OCI-M2 (cell line): Measurements from ENCODE around the gene TNRC6C.
"Not testable (repeated sequence)": the region's sequence is repeated elsewhere in the genome, so short reads cannot be mapped to it uniquely, and the experiment has no call there.

Experiments
- DNase-seq: peaks from one replicate; lab custom pipeline; 2025; ENCODE audit not compliant: unreplicated experiment; lab: John Stamatoyannopoulos, UW

The TNRC6C gene

DNA sequence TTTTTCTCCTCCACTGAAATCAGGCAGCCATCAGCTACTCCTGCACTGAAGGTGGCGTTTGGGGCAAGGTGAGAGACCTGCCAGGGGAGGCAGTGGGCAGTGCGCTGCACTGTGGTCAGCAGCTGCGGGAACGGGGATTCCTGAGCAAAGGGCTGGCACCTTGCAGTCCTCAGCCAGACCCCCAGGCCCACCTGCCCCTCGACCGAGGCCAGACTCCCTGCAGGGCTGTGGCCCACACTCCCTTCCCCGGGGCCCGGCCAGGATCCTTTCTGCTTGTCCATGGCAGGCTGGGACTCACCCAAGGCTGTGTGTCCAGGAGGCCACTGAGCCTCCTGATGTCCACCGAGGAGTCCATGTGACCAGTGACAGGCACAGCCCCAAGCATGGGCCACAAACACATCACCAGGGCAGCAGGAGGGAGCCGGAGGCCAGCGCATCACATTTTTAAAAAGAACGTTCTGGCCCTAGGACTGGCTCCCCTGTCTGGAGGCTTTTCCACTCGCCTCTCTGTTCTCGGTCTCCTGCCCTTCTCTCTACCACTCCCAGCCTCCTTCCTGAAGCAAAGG lies 28.5 kb upstream of the TNRC6C start:
- no peak for DNase-seq

DNA sequence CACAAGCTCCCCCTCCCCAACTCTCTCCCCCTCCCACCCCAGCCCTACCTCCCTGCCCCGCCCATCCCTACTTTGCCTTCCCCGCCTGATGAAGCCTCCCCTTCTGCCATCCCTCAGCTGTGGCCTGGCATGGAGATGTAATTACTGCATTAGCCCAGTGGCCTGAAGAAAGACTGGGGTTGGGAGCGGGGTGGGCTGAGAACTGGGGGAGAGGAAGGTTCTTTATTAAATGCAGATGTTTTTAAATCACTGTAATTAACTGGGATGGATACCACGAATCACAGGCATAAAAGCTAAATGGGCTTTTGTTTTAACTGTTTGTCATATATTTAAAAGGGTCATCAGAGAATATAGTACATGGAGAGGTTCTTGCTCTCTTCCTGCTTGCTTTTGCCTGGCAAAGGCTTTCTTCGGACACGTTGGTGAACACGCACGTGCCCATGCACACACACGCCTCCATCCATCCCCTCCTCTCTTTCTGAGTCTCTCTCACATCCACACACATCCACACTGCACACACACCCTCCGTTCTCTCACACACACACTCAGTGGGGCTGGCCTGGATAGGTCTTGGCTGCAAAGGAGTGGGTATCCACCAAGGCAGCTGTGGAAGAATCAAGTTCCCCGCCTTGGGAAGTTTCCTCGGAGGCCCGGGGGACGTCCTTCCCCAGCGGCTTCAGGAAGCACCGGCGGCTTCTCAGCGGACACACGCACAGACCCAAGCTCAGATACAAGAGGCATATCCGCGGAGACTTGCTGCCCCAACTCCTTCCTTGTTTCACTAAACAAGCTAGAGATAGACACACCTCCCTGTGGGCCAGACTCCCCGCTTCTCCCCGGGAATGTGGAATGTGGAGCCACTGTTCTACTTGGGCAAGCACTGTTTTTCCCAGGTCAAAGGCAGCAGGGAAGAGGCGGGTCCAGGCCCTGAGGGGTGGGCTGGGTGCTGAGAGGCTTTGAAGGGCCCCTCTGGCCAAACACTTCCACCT lies 27.4 kb upstream of the TNRC6C start:
- DNase-seq, result no peak

- DNase-seq, result no peak
These were observed 24.6 kb upstream of the TNRC6C start for GRCh38 chr17:77933777-77934398.

DNA sequence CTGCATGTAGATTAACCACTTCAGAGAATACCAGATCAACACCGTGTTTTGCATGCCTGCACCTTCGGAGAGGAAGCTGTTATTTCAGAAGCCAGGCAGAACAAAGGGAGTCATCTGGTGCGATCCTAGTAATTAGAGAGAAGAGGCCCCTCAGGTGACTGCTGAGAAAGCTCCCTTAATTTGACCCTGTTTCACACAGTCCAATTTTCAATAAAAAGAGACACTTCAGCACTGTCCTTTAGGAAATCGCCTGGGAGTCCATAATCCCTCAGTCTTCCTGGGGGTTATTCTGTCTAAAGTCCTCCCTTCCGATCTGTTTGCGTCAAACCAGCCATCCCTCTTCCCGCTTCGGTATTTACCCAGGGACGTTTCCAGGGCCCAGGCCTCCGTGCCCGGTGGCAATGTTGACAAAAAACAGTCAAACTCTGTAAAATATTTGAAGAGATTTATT lies 23.4 kb upstream of the TNRC6C start:
- no peak for DNase-seq

- DNase-seq, result not testable (repeated sequence)
These were observed 22.8 kb upstream of the TNRC6C start for GRCh38 chr17:77935744-77936143.

DNA sequence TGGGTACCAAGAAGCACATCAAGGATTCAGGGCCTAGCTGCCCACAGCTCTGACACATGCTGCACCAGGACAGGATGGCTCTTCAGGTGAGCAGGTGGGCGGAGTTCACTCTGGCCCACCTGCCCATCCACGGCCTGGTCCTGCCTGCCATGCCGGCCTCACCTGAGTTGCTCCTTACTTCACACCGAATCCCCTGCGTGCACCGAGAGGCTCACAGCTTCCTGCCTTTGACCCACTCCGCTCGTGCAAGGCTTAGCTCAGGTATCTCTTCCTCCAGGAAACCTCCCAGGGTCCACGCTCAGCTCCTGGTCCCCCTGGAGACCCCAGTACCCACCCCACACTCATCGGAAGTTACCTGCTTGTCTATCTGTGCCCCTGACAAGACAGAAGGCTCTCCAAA lies 21.6 kb upstream of the TNRC6C start:
- no peak for DNase-seq

- no peak for DNase-seq
These were observed 17.5 kb upstream of the TNRC6C start for GRCh38 chr17:77941004-77941403.

- DNase-seq, result no peak
These were observed 16.2 kb upstream of the TNRC6C start for GRCh38 chr17:77942112-77942988.

GRCh38 chr17:77943971-77944370 lies 14.5 kb upstream of the TNRC6C start:
- DNase-seq, result no peak

GRCh38 chr17:77944390-77945222 lies 13.9 kb upstream of the TNRC6C start:
- DNase-seq, result no peak

DNA sequence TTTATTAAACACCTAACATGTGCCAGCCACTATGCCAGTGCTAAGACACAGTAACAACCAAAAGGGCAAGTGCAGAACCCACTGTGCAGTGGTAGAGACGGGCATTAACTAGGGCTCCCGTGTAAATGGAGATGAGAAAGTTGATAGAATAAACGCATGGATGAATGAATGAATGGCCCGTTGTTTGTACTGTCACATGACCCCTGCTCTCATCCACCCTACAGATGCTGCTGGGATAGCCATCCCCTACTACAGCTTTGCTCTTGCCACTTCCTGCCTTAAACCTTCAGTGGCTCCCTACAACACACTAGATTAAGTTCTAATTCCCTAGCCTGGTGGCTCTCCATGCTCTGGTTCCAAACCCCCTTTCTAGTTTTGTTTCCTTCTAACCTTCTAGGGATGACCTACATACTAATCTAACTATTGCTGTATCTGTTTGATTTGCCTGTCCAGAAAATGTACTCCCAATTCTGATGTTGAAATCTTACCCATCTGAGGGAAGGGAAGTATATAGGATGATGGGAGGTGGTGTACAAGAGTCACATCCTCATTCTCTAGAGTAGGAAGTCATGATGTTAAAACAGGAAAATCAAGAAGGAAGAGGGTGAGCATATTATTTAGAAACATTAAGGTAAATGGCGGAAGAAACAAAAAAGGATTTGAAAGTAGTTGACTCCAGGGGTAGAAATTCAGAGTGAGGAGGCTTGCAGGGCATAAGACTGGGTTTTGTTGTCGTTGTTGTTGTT lies 11.4 kb upstream of the TNRC6C start:
- DNase-seq, result no peak

GRCh38 chr17:77948690-77949114 lies 9.8 kb upstream of the TNRC6C start:
- no peak for DNase-seq

- DNase-seq, result no peak
These were observed 7.4 kb upstream of the TNRC6C start for GRCh38 chr17:77951123-77951522.

- DNase-seq, result no peak
These were observed 6.1 kb upstream of the TNRC6C start for GRCh38 chr17:77952368-77952767.

DNA sequence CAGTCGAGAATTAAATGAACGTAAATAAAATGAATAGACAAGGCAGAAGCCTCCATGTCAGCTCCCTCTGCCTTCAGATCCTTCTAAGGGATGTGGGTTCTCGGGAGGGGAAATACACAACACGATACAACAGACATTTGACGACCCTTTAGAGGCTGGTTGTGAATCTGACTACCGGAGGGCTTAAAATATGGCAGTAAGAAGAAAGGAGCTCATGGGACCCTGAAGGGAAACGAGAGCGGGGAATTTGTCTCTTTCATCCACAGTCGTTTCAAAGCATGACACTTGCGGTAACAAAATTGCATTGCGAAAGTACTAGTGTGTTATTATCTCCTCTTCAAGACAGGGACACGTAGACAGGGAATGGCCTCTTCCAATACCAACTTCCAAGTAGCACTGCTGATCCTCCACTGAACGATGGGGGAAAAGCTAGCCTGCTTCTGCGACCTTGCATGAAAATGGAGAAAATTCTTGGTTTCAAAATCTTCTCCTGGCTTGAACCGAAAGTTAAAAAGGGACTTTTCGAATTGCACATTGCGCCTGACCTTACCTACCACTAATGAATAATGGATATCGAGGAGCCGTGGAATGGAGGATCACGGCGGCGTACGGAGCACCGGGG lies 1.2 kb upstream of the TNRC6C start:
- peak; percentile 1 for DNase-seq

GRCh38 chr17:77958716-77959125 lies 218 bp downstream of the TNRC6C start:
- no peak for DNase-seq

DNA sequence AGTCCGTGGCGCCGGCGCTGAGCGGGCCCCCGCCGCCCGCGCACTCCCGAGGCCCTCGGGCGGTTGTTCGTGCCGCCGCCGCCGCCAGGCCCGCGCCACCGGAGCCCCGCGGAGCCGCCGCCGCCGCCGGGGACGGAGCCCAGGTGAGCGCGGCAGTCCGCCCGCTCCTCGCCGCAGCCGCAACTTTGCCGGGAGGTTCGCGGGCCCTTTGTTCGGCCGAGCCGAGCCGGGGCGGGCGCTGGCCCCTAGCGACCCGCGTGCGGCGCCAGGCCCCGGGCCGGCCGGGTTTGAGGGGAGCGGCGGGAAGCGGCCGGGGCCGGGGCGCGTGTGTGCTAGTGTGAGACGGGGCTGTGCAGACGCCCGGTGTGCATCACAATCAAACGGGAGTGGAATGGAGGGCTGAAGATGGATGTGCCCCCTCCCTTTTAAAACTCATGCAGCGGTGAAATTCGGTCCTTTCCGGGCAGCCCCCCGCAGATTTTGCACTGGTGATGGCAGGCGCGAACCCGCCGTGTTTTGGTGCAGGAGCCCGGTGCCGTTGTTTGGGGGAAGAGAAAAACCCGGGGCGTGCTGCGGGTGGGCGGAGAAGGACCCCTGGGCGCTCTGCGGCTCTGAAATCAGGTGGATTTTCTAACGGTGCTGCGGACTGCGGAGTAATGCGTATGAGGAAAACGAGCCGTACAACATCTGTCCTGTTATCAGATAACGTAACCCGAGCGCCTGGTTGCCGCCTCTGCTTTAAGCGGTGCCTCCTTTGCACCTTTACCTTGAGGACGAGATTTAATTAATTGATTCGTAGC lies 823 bp downstream of the TNRC6C start:
- DNase-seq, result no peak

DNA sequence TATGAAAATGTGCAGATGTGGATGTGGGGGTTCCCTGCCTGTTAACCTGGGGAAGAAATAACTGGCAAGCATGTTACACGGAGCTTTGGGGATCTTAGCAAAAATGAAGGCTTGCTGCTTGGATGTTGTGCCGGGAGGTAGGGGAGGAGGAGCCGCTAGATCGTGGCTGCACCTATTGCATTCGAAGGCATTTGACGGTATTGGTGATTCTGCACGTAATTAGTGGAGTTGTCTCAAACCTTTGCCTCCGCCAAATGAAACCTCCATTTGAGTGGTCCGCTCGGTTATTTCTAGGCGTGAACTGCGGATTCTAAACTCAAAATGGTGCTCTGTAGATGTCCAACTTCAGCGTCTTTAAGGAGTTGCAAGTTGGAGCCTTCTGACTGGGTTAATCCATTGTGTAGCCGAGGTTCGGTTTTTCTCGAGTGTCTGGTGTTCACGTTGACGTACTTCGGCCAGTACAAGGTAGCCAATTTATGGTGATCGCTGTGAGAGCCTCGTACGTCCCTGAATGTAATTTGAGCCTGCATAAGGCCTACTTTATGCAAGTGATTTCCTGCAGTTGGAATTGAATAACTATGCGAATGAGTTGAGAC lies 1.5 kb downstream of the TNRC6C start:
- no peak for DNase-seq
